Neural cell (in vitro differentiated cells): ENCODE data around the gene RAD23B. TPM values are rescaled to one million over a fixed set of nuclear protein-coding genes. Genes with fewer than 3 reads are reported as not detected.

Experiments
- H2AFZ ChIP-seq: fragments of 200-600, 300-800 bp; sonication (generic), shearing (Covaris generic); 2 replicates; pipeline ENCODE4 v1.6.0; 2014; ENCODE audit warnings: low read depth, mild to moderate bottlenecking, antibody characterized with exemption, low read length, moderate library complexity
- H3F3A ChIP-seq: fragments of 200-600 bp; shearing (Covaris generic); 2 replicates; pipeline ENCODE4 v1.6.1; 2016; ENCODE audit warnings: mild to moderate bottlenecking, moderate library complexity, mixed read lengths, antibody characterized with exemption, low read length; ENCODE audit not compliant: insufficient read depth, poor library complexity, severe bottlenecking
- H3K27ac ChIP-seq: fragments of 200-600, 300-800 bp; sonication (generic), shearing (Covaris generic); 2 replicates; pipeline ENCODE4 v1.5.1; 2014; ENCODE audit warnings: mild to moderate bottlenecking, low read length, moderate library complexity
- H3K27me3 ChIP-seq: fragments of 300-800, 200-600 bp; sonication (generic), shearing (Covaris generic); 2 replicates; pipeline ENCODE4 v1.6.0; 2014; ENCODE audit warnings: mild to moderate bottlenecking, low read depth, low read length, moderate library complexity; ENCODE audit not compliant: insufficient read depth
- H3K36me3 ChIP-seq: fragments of 300-800, 200-600 bp; sonication (generic), shearing (Covaris generic); 2 replicates; pipeline ENCODE4 v1.5.1; 2014; ENCODE audit warnings: mild to moderate bottlenecking, antibody characterized with exemption, low read length, moderate library complexity; ENCODE audit not compliant: insufficient read depth
- H3K4me2 ChIP-seq: fragments of 300-800, 200-600 bp; sonication (generic), shearing (Covaris generic); 2 replicates; pipeline ENCODE4 v1.6.0; 2014; ENCODE audit warnings: mild to moderate bottlenecking, low read length
- H3K4me3 ChIP-seq: fragments of 300-800, 200-600 bp; sonication (generic), shearing (Covaris generic); 2 replicates; pipeline ENCODE4 v1.5.1; 2014; ENCODE audit warnings: mild to moderate bottlenecking, low read length, moderate library complexity
- H3K79me2 ChIP-seq: fragments of 200-600 bp; shearing (Covaris generic); replicated peaks from 2 replicates; pipeline ENCODE4 v1.6.0; 2014; ENCODE audit warnings: mild to moderate bottlenecking, low read length, moderate library complexity; ENCODE audit not compliant: insufficient read depth
- H3K9ac ChIP-seq: fragments of 300-800, 200-600 bp; sonication (generic), shearing (Covaris generic); 2 replicates; pipeline ENCODE4 v1.6.1; 2016; ENCODE audit warnings: mild to moderate bottlenecking, low read length, mixed read lengths
- H3K9me2 ChIP-seq: fragments of 200-600 bp; shearing (Covaris generic); 2 replicates; pipeline ENCODE4 v1.6.1; 2016; ENCODE audit warnings: mild to moderate bottlenecking, low read length, mixed read lengths; ENCODE audit not compliant: insufficient read depth
- H3K9me3 ChIP-seq: fragments of 200-600, 300-800 bp; sonication (generic), shearing (Covaris generic); 2 replicates; pipeline ENCODE4 v1.6.1; 2016; ENCODE audit warnings: mild to moderate bottlenecking, mixed run types, low read length, moderate library complexity, mixed read lengths
- H4K20me1 ChIP-seq: fragments of 200-600 bp; shearing (Covaris generic); 2 replicates; pipeline ENCODE4 v1.6.1; 2016; ENCODE audit warnings: mild to moderate bottlenecking, mixed run types; ENCODE audit not compliant: insufficient read depth
- CTCF ChIP-seq: fragments of 450-650 bp; IDR thresholded peaks from 2 replicates; pipeline ENCODE4 v1.5.1; 2014; ENCODE audit warnings: antibody characterized with exemption, mild to moderate bottlenecking, moderate library complexity; ENCODE audit not compliant: poor library complexity, severe bottlenecking
- EP300 ChIP-seq: fragments of 450-650 bp; conservative IDR thresholded peaks from 2 replicates; pipeline ENCODE4 v1.6.1; 2014; ENCODE audit warnings: antibody characterized with exemption, mild to moderate bottlenecking, moderate library complexity; ENCODE audit not compliant: poor library complexity, severe bottlenecking
- EZH2 ChIP-seq: fragments of 200-600, 300-800 bp; shearing (Covaris generic), sonication (generic); IDR thresholded peaks from 2 replicates; pipeline ENCODE4 v1.6.1; 2014; ENCODE audit warnings: antibody characterized with exemption, low read length, borderline replicate concordance, mild to moderate bottlenecking; ENCODE audit not compliant: insufficient read depth, poor library complexity, severe bottlenecking
- MXI1 ChIP-seq: fragments of 450-650 bp; conservative IDR thresholded peaks from 2 replicates; pipeline ENCODE4 v1.6.1; 2014; ENCODE audit warnings: antibody characterized with exemption, mild to moderate bottlenecking; ENCODE audit not compliant: poor library complexity, severe bottlenecking
- POLR2AphosphoS5 ChIP-seq: IDR thresholded peaks from 2 replicates; pipeline ENCODE4 v1.6.1; 2012
- RAD21 ChIP-seq: fragments of 450-650 bp; conservative IDR thresholded peaks from 2 replicates; pipeline ENCODE4 v1.6.1; 2014; ENCODE audit warnings: antibody characterized with exemption, mild to moderate bottlenecking, moderate library complexity
- SMC3 ChIP-seq: fragments of 450-650 bp; conservative IDR thresholded peaks from 2 replicates; pipeline ENCODE4 v1.6.1; 2014; ENCODE audit warnings: antibody characterized with exemption, mild to moderate bottlenecking, moderate library complexity; ENCODE audit not compliant: poor library complexity
- TAF1 ChIP-seq: IDR thresholded peaks from 2 replicates; pipeline ENCODE4 v1.6.1; 2012; ENCODE audit warnings: low read depth
- polyA plus RNA-seq: library from polyadenylated mRNA; depleted of rRNA; stranded (reverse); fragments of >200 nt; gene quantifications from 2 replicates; pipeline ENCODE4 v1.2.3, GENCODE V29; 2014
- TF ChIP-seq, protein P1 (sequence below): IDR thresholded peaks from 2 replicates; pipeline ENCODE4 v1.6.1; 2012; ENCODE audit warnings: borderline replicate concordance

Gene RAD23B
- polyA plus RNA-seq, 1 donor from 2014 or later: 97.3 TPM

GRCh38 chr9:107246259-107247254 lies 36.5 kb upstream of the RAD23B start:
- Histone ChIP-seq H3K27me3 (no peaks in the 10 kb centered on the region), H3K9ac (no peak overlapping the region), H3K4me2 (no peak overlapping the region), H3K9me3 (no peaks in the 10 kb centered on the region), H3K36me3 (no peaks in the 10 kb centered on the region), H3K27ac (no peak overlapping the region), H2AFZ (no peak overlapping the region), H3F3A (no peaks in the 10 kb centered on the region), H3K9me2 (no peaks in the 10 kb centered on the region), H3K4me3 (no peak overlapping the region), H4K20me1 (no peaks in the 10 kb centered on the region), H3K79me2 (no peaks in the 10 kb centered on the region)
- no peak for TF ChIP-seq TAF1
- TF ChIP-seq CTCF: no peak
- no peak for TF ChIP-seq EP300
- no peak for TF ChIP-seq EZH2
- TF ChIP-seq RAD21: no peak
- TF ChIP-seq SMC3: no peak
- no peak for TF ChIP-seq MXI1
- no peak for TF ChIP-seq POLR2AphosphoS5
- TF ChIP-seq, protein P1, sequence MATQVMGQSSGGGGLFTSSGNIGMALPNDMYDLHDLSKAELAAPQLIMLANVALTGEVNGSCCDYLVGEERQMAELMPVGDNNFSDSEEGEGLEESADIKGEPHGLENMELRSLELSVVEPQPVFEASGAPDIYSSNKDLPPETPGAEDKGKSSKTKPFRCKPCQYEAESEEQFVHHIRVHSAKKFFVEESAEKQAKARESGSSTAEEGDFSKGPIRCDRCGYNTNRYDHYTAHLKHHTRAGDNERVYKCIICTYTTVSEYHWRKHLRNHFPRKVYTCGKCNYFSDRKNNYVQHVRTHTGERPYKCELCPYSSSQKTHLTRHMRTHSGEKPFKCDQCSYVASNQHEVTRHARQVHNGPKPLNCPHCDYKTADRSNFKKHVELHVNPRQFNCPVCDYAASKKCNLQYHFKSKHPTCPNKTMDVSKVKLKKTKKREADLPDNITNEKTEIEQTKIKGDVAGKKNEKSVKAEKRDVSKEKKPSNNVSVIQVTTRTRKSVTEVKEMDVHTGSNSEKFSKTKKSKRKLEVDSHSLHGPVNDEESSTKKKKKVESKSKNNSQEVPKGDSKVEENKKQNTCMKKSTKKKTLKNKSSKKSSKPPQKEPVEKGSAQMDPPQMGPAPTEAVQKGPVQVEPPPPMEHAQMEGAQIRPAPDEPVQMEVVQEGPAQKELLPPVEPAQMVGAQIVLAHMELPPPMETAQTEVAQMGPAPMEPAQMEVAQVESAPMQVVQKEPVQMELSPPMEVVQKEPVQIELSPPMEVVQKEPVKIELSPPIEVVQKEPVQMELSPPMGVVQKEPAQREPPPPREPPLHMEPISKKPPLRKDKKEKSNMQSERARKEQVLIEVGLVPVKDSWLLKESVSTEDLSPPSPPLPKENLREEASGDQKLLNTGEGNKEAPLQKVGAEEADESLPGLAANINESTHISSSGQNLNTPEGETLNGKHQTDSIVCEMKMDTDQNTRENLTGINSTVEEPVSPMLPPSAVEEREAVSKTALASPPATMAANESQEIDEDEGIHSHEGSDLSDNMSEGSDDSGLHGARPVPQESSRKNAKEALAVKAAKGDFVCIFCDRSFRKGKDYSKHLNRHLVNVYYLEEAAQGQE: no peak

- no peak overlapping the region for H3K4me2 ChIP-seq
Observed at GRCh38 chr9:107248714-107249113, 34.4 kb upstream of the RAD23B start.

More at GRCh38 chr9:107248714-107249113, 34.4 kb upstream of the RAD23B start:
- no peak overlapping the region for H3K27ac ChIP-seq
- no peaks in the 10 kb centered on the region for H3K79me2 ChIP-seq
- H3K4me3 ChIP-seq: no peak overlapping the region
- H3K27me3 ChIP-seq: no peaks in the 10 kb centered on the region
- no peak overlapping the region for H2AFZ ChIP-seq
- H3K9ac ChIP-seq: no peak overlapping the region
- no peaks in the 10 kb centered on the region for H3K9me3 ChIP-seq
- TF ChIP-seq SMC3 (no peak), CTCF (no peak), POLR2AphosphoS5 (no peak), MXI1 (no peak), EZH2 (no peak), TAF1 (no peak), RAD21 (no peak), EP300 (no peak)
- TF ChIP-seq, protein P1: no peak
- no peaks in the 10 kb centered on the region for H3K9me2 ChIP-seq
- H4K20me1 ChIP-seq: no peaks in the 10 kb centered on the region
- no peaks in the 10 kb centered on the region for H3K36me3 ChIP-seq
- no peaks in the 10 kb centered on the region for H3F3A ChIP-seq
